ENCODE results near the gene TEX9. TPM values are rescaled to one million over a fixed set of nuclear protein-coding genes. Genes with fewer than 3 reads are reported as not detected.

Gene TEX9
- polyA plus RNA-seq, 1 donor (not counting 4 experiments of a cell fraction or from before 2014, with no cell fraction given): 3.4 TPM

DNA sequence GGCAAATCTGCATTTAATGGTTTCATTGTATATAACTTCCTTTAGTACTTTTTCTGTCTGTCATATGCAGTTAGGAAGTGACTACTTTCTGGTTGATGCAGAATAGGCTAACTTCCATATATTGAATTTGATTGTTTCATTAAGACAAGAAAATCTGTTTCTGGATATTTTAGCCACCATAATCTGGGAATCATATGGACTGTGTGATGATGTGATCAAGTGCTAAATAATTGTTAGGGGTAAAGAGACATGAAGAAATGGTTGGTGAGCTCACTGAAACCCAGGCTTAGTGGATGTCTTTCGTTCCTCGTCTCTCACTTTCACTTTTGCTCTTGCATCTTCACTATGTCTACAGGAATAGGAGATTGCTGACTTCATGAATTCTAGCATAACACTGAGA lies 103.2 kb downstream of the TEX9 start:
- Histone ChIP-seq H3K79me2 (ENCODE audit: control insufficient read depth, insufficient read depth, low read length) (no peaks in the 10 kb centered on the region), H3K36me3 (ENCODE audit: control insufficient read depth in 2 of 2, extremely low read depth in 1 of 2, insufficient read depth in 2 of 2, low read length in 2 of 2) (no peaks in the 10 kb centered on the region), H3K4me1 (ENCODE audit: control insufficient read depth, extremely low read depth, insufficient read depth, low read length) (peaks cover 4% of the 10 kb centered on the region), H3K4me2 (ENCODE audit: control insufficient read depth, extremely low read depth, insufficient read depth, low read depth, low read length) (peak overlapping the region; percentile 44), H3K4me3 (ENCODE audit: control insufficient read depth in 2 of 3, extremely low read depth in 1 of 3, insufficient read depth in 2 of 3, low read depth in 1 of 3, low read length in 3 of 3) (no peak overlapping the region), H4K20me1 (ENCODE audit: control insufficient read depth, extremely low read depth, insufficient read depth, low read length) (no peaks in the 10 kb centered on the region), H3K9me3 (ENCODE audit: control insufficient read depth, low read depth, low read length) (no peaks in the 10 kb centered on the region), H2AFZ (ENCODE audit: control insufficient read depth, low read length) (peak overlapping the region; percentile 8), H3K27me3 (ENCODE audit: control insufficient read depth, extremely low read depth, insufficient read depth, low read length) (peaks cover 2% of the 10 kb centered on the region), H3K27ac (ENCODE audit: control insufficient read depth, insufficient read depth, low read length) (no peak overlapping the region), H3K9ac (ENCODE audit: control insufficient read depth, extremely low read depth, insufficient read depth, low read length) (no peak overlapping the region), H3K9me1 (ENCODE audit: control insufficient read depth, extremely low read depth, insufficient read depth, low read length) (no peaks in the 10 kb centered on the region)
- FAIRE-seq (no peak), DNase-seq (ENCODE audit: low read depth, low spot score) (no peak)
- dilution Hi-C loops (cut with MboI; ENCODE audit: extremely low pct_ligation_motif_present, low sequenced_read_pairs): no loop called here
- no peak for TF ChIP-seq EZH2 (IDR thresholded peaks at IDR 0.05; ENCODE audit: low read length)
- TF ChIP-seq, protein P1, sequence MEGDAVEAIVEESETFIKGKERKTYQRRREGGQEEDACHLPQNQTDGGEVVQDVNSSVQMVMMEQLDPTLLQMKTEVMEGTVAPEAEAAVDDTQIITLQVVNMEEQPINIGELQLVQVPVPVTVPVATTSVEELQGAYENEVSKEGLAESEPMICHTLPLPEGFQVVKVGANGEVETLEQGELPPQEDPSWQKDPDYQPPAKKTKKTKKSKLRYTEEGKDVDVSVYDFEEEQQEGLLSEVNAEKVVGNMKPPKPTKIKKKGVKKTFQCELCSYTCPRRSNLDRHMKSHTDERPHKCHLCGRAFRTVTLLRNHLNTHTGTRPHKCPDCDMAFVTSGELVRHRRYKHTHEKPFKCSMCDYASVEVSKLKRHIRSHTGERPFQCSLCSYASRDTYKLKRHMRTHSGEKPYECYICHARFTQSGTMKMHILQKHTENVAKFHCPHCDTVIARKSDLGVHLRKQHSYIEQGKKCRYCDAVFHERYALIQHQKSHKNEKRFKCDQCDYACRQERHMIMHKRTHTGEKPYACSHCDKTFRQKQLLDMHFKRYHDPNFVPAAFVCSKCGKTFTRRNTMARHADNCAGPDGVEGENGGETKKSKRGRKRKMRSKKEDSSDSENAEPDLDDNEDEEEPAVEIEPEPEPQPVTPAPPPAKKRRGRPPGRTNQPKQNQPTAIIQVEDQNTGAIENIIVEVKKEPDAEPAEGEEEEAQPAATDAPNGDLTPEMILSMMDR (optimal IDR thresholded peaks at IDR 0.05 in 1 of 3, IDR thresholded peaks at IDR 0.05 in 1 of 3, conservative IDR thresholded peaks at IDR 0.05 in 1 of 3; ENCODE audit: extremely low read depth in 1 of 3, insufficient read depth in 2 of 3, low read length in 3 of 3): no peak

DNA sequence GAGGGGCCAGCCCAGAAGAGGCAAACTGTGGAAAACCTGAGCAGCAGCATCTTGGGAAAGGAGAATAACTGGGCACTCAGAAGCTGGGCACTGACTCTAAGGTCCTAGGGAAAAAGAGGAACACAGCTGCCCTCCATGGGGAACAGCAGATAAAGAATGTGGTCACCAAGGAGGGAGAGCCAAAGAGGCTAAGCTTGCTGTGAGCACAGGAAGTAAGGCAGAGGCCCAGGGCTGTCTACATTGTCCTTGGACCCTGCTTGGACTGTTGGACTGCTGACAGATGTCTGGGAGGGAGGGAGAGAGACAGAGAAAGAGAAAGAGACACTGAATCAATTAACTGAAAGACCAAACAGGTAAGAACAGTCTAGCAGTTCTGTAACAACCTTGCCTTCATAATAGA lies 104.3 kb downstream of the TEX9 start:
- no peak overlapping the region for H3K27ac ChIP-seq (ENCODE audit: control insufficient read depth, insufficient read depth, low read length)
- FAIRE-seq (no peak), DNase-seq (ENCODE audit: low read depth, low spot score) (no peak)
- dilution Hi-C loops (cut with MboI; ENCODE audit: extremely low pct_ligation_motif_present, low sequenced_read_pairs): no loop called here
- peaks cover 4% of the 10 kb centered on the region for H3K4me1 ChIP-seq (ENCODE audit: control insufficient read depth, extremely low read depth, insufficient read depth, low read length)
- no peaks in the 10 kb centered on the region for H3K9me3 ChIP-seq (ENCODE audit: control insufficient read depth, low read depth, low read length)
- no peak for TF ChIP-seq EZH2 (IDR thresholded peaks at IDR 0.05; ENCODE audit: low read length)
- TF ChIP-seq, protein P1 (optimal IDR thresholded peaks at IDR 0.05 in 1 of 3, IDR thresholded peaks at IDR 0.05 in 1 of 3, conservative IDR thresholded peaks at IDR 0.05 in 1 of 3; ENCODE audit: extremely low read depth in 1 of 3, insufficient read depth in 2 of 3, low read length in 3 of 3): no peak
- H4K20me1 ChIP-seq (ENCODE audit: control insufficient read depth, extremely low read depth, insufficient read depth, low read length): no peaks in the 10 kb centered on the region
- H3K4me2 ChIP-seq (ENCODE audit: control insufficient read depth, extremely low read depth, insufficient read depth, low read depth, low read length): no peak overlapping the region
- no peaks in the 10 kb centered on the region for H3K36me3 ChIP-seq (ENCODE audit: control insufficient read depth in 2 of 2, extremely low read depth in 1 of 2, insufficient read depth in 2 of 2, low read length in 2 of 2)
- no peaks in the 10 kb centered on the region for H3K9me1 ChIP-seq (ENCODE audit: control insufficient read depth, extremely low read depth, insufficient read depth, low read length)
- peaks cover 2% of the 10 kb centered on the region for H3K27me3 ChIP-seq (ENCODE audit: control insufficient read depth, extremely low read depth, insufficient read depth, low read length)
- H3K4me3 ChIP-seq (ENCODE audit: control insufficient read depth in 2 of 3, extremely low read depth in 1 of 3, insufficient read depth in 2 of 3, low read depth in 1 of 3, low read length in 3 of 3): no peak overlapping the region
- H3K79me2 ChIP-seq (ENCODE audit: control insufficient read depth, insufficient read depth, low read length): no peaks in the 10 kb centered on the region
- no peak overlapping the region for H3K9ac ChIP-seq (ENCODE audit: control insufficient read depth, extremely low read depth, insufficient read depth, low read length)
- no peak overlapping the region for H2AFZ ChIP-seq (ENCODE audit: control insufficient read depth, low read length)
